Activated T-helper 1 cell treated with Interleukin-2 at 50 U/mL for 16 hours (primary cell): Measurements from ENCODE around the gene IGSF21.
"Not testable (repeated sequence)": the region's sequence is repeated elsewhere in the genome, so short reads cannot be mapped to it uniquely, and the experiment has no call there.

Experiments used
- DNase-seq: peaks from one replicate; pipeline ENCODE4 v3.0.0-alpha.2; 2020; ENCODE audit warnings: low read depth

Gene IGSF21

GRCh38 chr1:18145851-18146618, 38.4 kb downstream of the IGSF21 start:
- no peak for DNase-seq

- no peak for DNase-seq
These were observed 39.3 kb downstream of the IGSF21 start for GRCh38 chr1:18146886-18147285.

GRCh38 chr1:18147672-18148071, 40.1 kb downstream of the IGSF21 start:
- no peak for DNase-seq

- no peak for DNase-seq
These were observed 40.9 kb downstream of the IGSF21 start for GRCh38 chr1:18148461-18148860.

- DNase-seq, result no peak
These were observed 41.5 kb downstream of the IGSF21 start for GRCh38 chr1:18149027-18149641.

GRCh38 chr1:18151436-18152122, 44.0 kb downstream of the IGSF21 start:
- DNase-seq, result no peak

- no peak for DNase-seq
These were observed 47.0 kb downstream of the IGSF21 start for GRCh38 chr1:18154430-18155194.

GRCh38 chr1:18155881-18156385, 48.3 kb downstream of the IGSF21 start:
- DNase-seq, result no peak

GRCh38 chr1:18157352-18157751, 49.8 kb downstream of the IGSF21 start:
- DNase-seq, result no peak

GRCh38 chr1:18157968-18158367, 50.4 kb downstream of the IGSF21 start:
- no peak for DNase-seq

- DNase-seq, result no peak
These were observed 51.1 kb downstream of the IGSF21 start for GRCh38 chr1:18158714-18159113.

- DNase-seq, result no peak
These were observed 52.8 kb downstream of the IGSF21 start for GRCh38 chr1:18160290-18160942.

GRCh38 chr1:18161690-18162089, 54.1 kb downstream of the IGSF21 start:
- no peak for DNase-seq

- DNase-seq, result not testable (repeated sequence)
These were observed 58.0 kb downstream of the IGSF21 start for GRCh38 chr1:18165640-18166039.

GRCh38 chr1:18166341-18166740, 58.7 kb downstream of the IGSF21 start:
- DNase-seq, result no peak

GRCh38 chr1:18166929-18167328, 59.3 kb downstream of the IGSF21 start:
- DNase-seq, result no peak

- no peak for DNase-seq
These were observed 62.8 kb downstream of the IGSF21 start for GRCh38 chr1:18170444-18170843.

GRCh38 chr1:18174037-18174436, 66.4 kb downstream of the IGSF21 start:
- DNase-seq, result no peak

- no peak for DNase-seq
These were observed 67.5 kb downstream of the IGSF21 start for GRCh38 chr1:18175051-18175450.

- no peak for DNase-seq
These were observed 68.2 kb downstream of the IGSF21 start for GRCh38 chr1:18175530-18176377.

- no peak for DNase-seq
These were observed 69.0 kb downstream of the IGSF21 start for GRCh38 chr1:18176619-18177018.
